ENCODE results near the gene RNF114.

The RNF114 gene

DNA sequence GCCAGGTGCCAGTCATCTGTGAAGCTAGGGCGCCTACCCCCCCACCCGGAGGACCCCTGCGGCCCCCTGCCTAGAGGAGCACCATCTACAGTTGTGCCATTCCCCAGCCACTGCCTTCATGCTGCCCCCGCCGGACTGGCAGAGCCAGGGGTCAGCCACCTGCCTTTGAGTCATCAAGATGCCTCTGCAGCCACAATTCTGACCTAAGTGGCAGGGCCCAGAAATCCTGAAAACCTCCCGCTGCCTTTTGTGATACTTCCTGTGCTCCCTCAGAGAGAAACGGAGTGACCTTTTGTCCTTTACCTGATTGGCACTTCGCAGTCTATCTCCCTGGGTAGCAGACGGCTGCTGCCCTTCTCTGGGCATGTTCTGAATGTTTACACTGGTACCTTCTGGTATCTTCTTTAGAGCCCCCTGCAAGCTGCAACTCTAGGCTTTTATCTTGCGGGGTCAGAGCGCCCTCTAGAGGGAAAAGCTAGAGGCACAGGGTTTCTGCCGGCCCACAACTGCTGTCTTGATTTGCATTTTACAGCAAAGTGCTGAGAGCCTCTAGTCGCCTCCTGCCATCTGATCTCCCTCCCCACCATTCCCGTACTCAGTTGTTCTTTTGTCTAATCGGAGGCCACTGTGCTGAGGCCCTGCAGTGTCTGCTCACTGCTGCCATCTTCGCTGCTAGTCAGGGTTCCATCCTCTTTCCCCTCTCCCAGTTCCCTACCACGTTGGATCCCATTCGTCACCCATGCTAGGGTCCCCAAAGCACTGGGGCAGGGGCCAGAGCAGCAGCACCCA lies 47.8 kb upstream of the RNF114 start (continued):
- TF ChIP-seq BCL11B (tag by site-specific recombination; IDR thresholded peaks at IDR 0.05; ENCODE audit: low read depth) (no peak), ZNF174 (tag by site-specific recombination; IDR thresholded peaks at IDR 0.05) (no peak), ZNF561 (tag by site-specific recombination; IDR thresholded peaks at IDR 0.05; ENCODE audit: borderline replicate concordance) (peak; percentile 76; the same call in 1 of the 2 replicates), OSR2 (tag by site-specific recombination; IDR thresholded peaks at IDR 0.05) (no peak), ZNF654 (tag by site-specific recombination; IDR thresholded peaks at IDR 0.05; ENCODE audit: low read depth) (peak; percentile 90), YY2 (tag by site-specific recombination; IDR thresholded peaks at IDR 0.05) (0 out of 2 replicates have a peak, but pooled peaks have one; percentile 26), MYNN (tag by site-specific recombination; IDR thresholded peaks at IDR 0.05; ENCODE audit: borderline replicate concordance) (no peak), ZNF48 (tag by site-specific recombination; IDR thresholded peaks at IDR 0.05) (no peak), GLIS1 (tag by site-specific recombination; IDR thresholded peaks at IDR 0.05) (peak; percentile 17; the same call in 1 of the 2 replicates), GLIS2 (tag by site-specific recombination; IDR thresholded peaks at IDR 0.05) (peak; percentile 35; the same call in 1 of the 2 replicates), ZNF2 (tag by site-specific recombination; IDR thresholded peaks at IDR 0.05) (peak; percentile 54; the same call in 1 of the 2 replicates), ZBTB17 (tag by site-specific recombination; IDR thresholded peaks at IDR 0.05) (0 out of 2 replicates have a peak, but pooled peaks have one; percentile 26)
- TF ChIP-seq, protein P1, sequence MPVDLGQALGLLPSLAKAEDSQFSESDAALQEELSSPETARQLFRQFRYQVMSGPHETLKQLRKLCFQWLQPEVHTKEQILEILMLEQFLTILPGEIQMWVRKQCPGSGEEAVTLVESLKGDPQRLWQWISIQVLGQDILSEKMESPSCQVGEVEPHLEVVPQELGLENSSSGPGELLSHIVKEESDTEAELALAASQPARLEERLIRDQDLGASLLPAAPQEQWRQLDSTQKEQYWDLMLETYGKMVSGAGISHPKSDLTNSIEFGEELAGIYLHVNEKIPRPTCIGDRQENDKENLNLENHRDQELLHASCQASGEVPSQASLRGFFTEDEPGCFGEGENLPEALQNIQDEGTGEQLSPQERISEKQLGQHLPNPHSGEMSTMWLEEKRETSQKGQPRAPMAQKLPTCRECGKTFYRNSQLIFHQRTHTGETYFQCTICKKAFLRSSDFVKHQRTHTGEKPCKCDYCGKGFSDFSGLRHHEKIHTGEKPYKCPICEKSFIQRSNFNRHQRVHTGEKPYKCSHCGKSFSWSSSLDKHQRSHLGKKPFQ (tag by site-specific recombination; IDR thresholded peaks at IDR 0.05) = no peak
- TF ChIP-seq, protein P2, sequence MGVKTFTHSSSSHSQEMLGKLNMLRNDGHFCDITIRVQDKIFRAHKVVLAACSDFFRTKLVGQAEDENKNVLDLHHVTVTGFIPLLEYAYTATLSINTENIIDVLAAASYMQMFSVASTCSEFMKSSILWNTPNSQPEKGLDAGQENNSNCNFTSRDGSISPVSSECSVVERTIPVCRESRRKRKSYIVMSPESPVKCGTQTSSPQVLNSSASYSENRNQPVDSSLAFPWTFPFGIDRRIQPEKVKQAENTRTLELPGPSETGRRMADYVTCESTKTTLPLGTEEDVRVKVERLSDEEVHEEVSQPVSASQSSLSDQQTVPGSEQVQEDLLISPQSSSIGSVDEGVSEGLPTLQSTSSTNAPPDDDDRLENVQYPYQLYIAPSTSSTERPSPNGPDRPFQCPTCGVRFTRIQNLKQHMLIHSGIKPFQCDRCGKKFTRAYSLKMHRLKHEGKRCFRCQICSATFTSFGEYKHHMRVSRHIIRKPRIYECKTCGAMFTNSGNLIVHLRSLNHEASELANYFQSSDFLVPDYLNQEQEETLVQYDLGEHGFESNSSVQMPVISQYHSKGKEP (tag by site-specific recombination; IDR thresholded peaks at IDR 0.05) = peak; percentile 15; the same call in 1 of the 2 replicates

DNA sequence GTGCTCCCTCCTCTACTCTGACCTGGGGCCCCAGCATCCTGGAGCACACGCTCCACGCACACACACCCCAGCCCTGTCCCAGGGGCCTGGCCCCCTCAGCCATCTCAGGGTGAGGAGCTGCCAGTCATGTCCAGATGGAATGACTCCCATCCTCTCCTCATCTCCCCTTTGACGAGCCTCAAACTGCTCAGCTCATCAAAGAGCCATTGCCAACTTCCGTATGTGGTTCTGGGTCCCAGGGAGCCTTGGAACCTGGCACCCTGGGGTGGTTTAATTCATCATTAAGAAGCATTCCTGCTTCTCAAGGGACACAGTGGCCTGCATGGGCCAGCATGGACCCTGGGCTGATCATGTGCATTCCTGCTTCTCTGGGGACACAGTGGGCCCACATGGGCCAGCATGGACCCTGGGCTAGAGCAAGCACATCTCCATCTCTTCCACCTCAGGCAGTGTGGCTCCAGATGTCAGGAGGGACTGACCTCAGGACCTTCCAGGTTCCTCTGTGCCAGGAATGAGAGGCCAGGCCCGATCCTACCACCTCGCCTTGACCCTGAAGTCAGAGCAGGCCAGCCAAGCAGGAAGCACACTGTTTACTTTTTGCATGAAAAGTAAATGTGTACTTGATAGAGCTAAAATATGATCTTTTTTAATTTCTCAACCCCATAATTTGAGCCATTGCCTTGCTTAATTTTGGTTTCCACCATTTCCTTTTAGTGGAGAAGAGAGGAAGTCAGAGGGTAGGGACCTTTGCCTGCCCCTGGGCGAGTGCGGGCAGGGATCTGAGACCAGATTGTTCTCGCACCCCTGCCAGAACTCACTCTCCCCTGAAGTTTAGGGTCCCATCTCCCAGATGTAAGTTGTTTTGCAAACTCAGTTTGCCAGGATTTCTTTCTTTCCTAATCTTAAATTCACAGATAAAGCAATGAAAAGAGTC lies 46.9 kb upstream of the RNF114 start:
- Histone ChIP-seq H3K9me3 (ENCODE audit: control insufficient read depth, insufficient read depth, low read depth, low read length) (no peaks in the 10 kb centered on the region), H3K4me3 (ENCODE audit: low read depth, low read length) (no peak overlapping the region), H3K27ac (ENCODE audit: extremely low read depth, low read depth, low read length) (no peak overlapping the region), H3K4me1 (ENCODE audit: control insufficient read depth, insufficient read depth, low read length) (no peaks in the 10 kb centered on the region), H3K36me3 (ENCODE audit: control insufficient read depth in 2 of 2, insufficient read depth in 1 of 2, low read length in 2 of 2) (peaks cover 0 to 40% of the 10 kb centered on the region in 2 experiments; a peak in 1 of 3 replicates)
- POLR2A ChIA-PET = interaction anchor here (0.6 to 1.1 kb wide), 2 partner anchors 277 to 278 kb away, joined by 3 to 4 read pairs; no protein-coding TSS in a partner anchor
- CTCF ChIA-PET = interaction anchor here (0.6 to 4.6 kb wide), 28 partner anchors 8 to 910 kb away, joined by 3 to 56 read pairs (median 4); no protein-coding TSS in a partner anchor
- TF ChIP-seq ZNF221 (tag by site-specific recombination; IDR thresholded peaks at IDR 0.05; ENCODE audit: borderline replicate concordance) = no peak
- TF ChIP-seq ZNF585B (tag by site-specific recombination; IDR thresholded peaks at IDR 0.05) = no peak
- no peak for TF ChIP-seq ZNF629 (tag by site-specific recombination; IDR thresholded peaks at IDR 0.05)
- TF ChIP-seq, protein P3, sequence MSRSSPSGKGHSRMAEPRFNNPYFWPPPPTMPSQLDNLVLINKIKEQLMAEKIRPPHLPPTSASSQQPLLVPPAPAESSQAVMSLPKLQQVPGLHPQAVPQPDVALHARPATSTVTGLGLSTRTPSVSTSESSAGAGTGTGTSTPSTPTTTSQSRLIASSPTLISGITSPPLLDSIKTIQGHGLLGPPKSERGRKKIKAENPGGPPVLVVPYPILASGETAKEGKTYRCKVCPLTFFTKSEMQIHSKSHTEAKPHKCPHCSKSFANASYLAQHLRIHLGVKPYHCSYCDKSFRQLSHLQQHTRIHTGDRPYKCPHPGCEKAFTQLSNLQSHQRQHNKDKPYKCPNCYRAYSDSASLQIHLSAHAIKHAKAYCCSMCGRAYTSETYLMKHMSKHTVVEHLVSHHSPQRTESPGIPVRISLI (tag by site-specific recombination; IDR thresholded peaks at IDR 0.05) = no peak
- TF ChIP-seq ZFP3 (tag by site-specific recombination; IDR thresholded peaks at IDR 0.05; ENCODE audit: low read depth) = no peak
- TF ChIP-seq, protein P4, sequence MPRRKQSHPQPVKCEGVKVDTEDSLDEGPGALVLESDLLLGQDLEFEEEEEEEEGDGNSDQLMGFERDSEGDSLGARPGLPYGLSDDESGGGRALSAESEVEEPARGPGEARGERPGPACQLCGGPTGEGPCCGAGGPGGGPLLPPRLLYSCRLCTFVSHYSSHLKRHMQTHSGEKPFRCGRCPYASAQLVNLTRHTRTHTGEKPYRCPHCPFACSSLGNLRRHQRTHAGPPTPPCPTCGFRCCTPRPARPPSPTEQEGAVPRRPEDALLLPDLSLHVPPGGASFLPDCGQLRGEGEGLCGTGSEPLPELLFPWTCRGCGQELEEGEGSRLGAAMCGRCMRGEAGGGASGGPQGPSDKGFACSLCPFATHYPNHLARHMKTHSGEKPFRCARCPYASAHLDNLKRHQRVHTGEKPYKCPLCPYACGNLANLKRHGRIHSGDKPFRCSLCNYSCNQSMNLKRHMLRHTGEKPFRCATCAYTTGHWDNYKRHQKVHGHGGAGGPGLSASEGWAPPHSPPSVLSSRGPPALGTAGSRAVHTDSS (tag by site-specific recombination; IDR thresholded peaks at IDR 0.05) = no peak
- TF ChIP-seq, protein P5, sequence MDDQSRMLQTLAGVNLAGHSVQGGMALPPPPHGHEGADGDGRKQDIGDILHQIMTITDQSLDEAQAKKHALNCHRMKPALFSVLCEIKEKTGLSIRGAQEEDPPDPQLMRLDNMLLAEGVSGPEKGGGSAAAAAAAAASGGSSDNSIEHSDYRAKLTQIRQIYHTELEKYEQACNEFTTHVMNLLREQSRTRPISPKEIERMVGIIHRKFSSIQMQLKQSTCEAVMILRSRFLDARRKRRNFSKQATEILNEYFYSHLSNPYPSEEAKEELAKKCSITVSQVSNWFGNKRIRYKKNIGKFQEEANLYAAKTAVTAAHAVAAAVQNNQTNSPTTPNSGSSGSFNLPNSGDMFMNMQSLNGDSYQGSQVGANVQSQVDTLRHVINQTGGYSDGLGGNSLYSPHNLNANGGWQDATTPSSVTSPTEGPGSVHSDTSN (CRISPR knock-in tag; IDR thresholded peaks at IDR 0.05) = no peak
- TF ChIP-seq ZNF658 (tag by site-specific recombination; IDR thresholded peaks at IDR 0.05) = no peak
- TF ChIP-seq ZNF571 (tag by site-specific recombination; IDR thresholded peaks at IDR 0.05) = no peak
- no peak for TF ChIP-seq ZNF266 (tag by site-specific recombination; IDR thresholded peaks at IDR 0.05; ENCODE audit: low read depth)
- TF ChIP-seq ZFP41 (tag by site-specific recombination; IDR thresholded peaks at IDR 0.05; ENCODE audit: borderline replicate concordance) = no peak
- no peak for TF ChIP-seq ZNF112 (tag by site-specific recombination; IDR thresholded peaks at IDR 0.05)
- no peak for TF ChIP-seq ZNF10 (tag by site-specific recombination; IDR thresholded peaks at IDR 0.05)
- no peak for TF ChIP-seq KLF7 (tag by site-specific recombination; IDR thresholded peaks at IDR 0.05; ENCODE audit: borderline replicate concordance)
